Tibial nerve (tissue), 4 donors: Measurements from ENCODE around the gene SLC22A3.

Source experiments
- CTCF ChIP-seq, 5 experiments: fragments of 200-600 bp in 3 of 5; fragments of 450-650 bp in 2 of 5; sonication (generic) in 3 of 5; IDR thresholded peaks; one replicate each; pipeline ENCODE4 v1.5.1; 2016 to 2019; ENCODE audit warnings: antibody characterized with exemption in 5 of 5, mild to moderate bottlenecking in 3 of 5, moderate library complexity in 2 of 5
- EP300 ChIP-seq, 2 donors: sonication (generic); formaldehyde crosslinking; IDR thresholded peaks; one replicate each; pipeline ENCODE4 v1.6.1; 2017; ENCODE audit warnings: antibody characterized with exemption in 2 of 2, mild to moderate bottlenecking in 1 of 2
- POLR2A ChIP-seq, 2 donors: fragments of 450-650 bp; IDR thresholded peaks; one replicate each; pipeline ENCODE4 v1.6.1; 2017; ENCODE audit warnings: antibody characterized with exemption in 2 of 2, mild to moderate bottlenecking in 2 of 2, moderate library complexity in 2 of 2

- no peak for TF ChIP-seq CTCF (IDR thresholded peaks at IDR 0.05)
- TF ChIP-seq POLR2A (IDR thresholded peaks at IDR 0.05), result no peak
- TF ChIP-seq EP300 (IDR thresholded peaks at IDR 0.05), result no peak
Observed at GRCh38 chr6:160367798-160368547, 19.8 kb downstream of the SLC22A3 start.
